HL-60/S4 treated with retinoic acid at 250 ng/mL for 4 days and 3 days (cell line): Measurements from ENCODE around the gene STK39.

Experiments
- in situ Hi-C: fragments of 300-500 bp; cut with MboI; formaldehyde crosslinking; loops from 2 replicates; pipeline ENCODE4 v1.7.0; 2022; ENCODE audit warnings: low sequenced_read_pairs

STK39 gene

DNA sequence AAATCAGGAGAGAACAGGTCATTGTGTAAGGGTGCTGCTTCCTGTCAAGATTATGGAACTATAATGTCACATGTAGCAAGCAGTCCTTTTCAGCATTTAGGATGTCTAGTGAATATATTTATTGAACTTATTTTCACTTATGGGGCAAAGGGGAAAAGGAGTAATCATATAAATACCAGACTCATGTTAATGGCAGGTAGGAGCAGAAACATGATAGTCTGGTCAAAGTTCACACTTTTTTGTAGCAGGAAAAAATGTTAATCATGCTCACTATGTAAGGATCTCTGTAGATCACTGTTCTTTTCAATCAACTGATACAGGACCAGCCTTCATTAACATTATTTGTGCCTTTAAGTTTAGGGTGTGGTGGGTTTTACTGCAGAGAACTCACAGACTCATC lies 219.0 kb downstream of the STK39 start:
- in situ Hi-C loops: no loop called here

DNA sequence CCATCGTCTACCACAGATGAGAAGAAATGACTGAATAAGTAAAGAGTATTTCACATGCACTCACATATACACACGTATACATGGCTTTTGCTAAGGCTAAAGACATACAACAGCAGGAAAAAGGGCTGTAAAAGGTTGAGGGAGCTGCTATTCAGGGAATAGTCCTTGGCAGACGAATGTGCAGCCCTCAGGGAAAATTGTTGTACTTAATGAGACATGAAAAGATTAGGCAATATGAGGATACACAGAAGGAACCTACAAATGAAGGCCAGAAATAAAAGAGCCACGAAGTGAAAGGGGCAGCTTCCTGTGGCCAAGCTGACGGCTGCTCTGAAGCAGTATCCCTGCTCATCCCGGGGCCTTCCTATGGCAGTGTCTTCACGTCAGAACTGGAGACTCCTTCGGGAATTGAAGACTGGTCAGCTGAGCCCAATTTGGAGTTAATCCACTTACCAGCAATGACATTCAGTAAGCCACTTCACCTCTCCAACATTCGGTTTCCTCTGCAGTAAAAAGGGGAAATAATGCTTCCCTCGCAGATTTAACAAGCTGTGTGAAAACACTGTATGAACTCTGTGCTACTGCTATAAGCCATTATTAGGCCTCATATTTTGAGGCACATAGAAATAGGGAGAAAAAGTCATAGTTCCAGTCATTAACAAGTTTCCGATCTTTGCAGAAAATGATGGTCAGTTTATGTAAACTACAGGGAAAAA lies 221.8 kb downstream of the STK39 start:
- in situ Hi-C loops: no loop called here

- in situ Hi-C loops: no loop called here
Observed at GRCh38 chr2:168024459-168024858, 222.9 kb downstream of the STK39 start.

DNA sequence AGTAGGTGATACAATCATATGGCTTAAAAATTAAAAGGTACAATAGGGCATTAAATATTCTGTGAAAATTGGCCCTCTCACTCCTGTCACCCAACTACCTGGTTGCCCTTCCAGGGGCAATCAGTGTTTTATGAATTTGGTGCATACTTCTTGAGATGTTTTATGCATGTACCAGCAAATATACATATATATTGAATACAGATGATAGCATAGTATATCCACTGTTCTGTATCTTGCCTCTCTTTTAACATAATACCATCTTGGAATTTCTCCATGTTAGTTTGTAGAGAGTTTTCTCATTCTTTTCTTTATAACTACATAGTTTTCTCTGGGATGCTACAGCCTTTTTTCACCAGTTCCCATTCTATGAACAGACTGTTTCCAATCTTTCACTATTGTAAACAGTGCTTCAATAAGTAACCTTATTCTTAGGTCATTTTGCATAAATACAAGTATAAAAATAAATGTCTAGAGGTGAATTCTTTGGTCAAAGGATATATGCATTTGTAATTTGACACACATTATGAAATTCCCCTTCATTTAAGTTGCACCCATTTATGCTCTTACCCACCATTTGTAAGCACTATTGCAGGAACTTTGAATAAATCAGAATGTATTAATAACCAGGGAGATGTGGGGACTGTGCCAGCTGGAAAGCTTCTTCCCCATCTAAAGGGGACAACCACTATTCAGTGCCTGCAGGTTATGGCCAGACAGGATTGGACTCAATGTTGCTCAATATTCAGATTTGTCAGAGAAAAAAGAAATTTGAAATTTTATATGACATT lies 225.4 kb downstream of the STK39 start:
- in situ Hi-C loops: no loop called here

DNA sequence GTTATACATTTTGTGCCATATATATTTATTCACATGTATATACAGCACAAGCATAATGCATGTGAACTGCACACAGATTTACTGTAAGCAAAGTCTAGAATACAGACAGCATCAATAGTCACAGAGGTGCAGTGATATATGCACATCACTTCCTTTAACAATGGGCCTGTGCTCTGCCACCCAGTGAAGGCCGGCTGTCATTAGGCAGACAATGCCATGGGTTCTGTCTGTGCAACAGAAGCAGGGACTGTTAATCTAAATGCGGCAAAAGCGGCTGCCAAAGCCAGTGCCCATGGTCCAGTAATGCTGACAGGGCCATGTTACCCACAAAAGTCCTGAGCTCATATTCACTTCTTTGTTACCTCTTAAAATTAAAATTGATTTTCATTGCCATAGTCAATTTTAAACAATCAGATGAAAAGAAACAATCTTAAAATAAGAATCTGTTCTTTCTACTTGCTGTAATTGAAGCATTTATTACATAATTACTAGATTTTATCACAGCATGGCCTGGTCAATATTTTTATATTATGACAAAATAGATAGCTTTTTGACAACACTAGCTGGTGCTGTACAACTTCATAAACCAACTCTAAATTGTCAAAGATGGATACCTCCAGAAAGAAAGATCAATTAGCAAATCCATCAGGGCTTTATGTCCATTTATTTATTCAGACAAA lies 232.0 kb downstream of the STK39 start:
- in situ Hi-C loops: no loop called here

GRCh38 chr2:168009900-168010299 lies 237.5 kb downstream of the STK39 start:
- in situ Hi-C loops: no loop called here

- in situ Hi-C loops: no loop called here
Observed at GRCh38 chr2:168008646-168009195, 238.7 kb downstream of the STK39 start.

DNA sequence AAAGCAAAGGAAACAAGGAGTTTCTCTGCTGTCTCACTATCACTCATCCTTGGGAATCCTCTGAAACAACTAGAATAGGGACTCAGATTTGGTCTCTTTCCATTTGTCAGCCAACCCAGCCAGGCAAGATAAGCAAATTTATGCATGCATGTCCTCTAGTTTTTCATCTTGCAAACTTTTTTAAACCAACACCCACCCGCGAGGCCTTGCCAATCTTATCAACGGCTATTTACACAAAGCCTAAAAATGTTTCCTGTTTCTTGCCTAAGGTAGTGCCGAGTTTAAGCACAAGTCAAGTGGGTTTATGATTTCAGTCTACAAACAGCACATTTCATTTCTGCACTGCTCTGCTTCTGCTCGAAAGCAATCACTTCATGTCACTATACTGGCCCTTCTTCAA lies 240.9 kb downstream of the STK39 start:
- in situ Hi-C loops: no loop called here

DNA sequence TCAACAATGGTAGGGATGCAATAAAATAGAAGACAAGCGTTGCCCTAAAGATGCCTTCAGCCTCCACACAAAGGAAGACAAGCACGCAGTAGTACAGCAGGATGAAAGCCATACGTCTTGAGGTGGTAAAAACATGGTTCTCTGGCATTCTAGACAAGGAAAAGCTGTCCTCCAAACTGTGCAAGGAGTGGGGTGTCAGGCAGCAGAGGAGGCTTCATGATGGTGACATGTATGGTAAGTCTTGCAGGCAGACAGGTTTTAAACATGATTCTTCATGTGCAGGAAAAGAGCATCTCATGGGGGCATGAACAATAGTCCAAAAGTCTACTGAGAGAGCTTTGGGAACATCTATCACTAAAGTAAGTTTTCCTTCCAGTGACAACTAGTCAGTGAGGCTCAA lies 241.8 kb downstream of the STK39 start:
- in situ Hi-C loops: no loop called here

DNA sequence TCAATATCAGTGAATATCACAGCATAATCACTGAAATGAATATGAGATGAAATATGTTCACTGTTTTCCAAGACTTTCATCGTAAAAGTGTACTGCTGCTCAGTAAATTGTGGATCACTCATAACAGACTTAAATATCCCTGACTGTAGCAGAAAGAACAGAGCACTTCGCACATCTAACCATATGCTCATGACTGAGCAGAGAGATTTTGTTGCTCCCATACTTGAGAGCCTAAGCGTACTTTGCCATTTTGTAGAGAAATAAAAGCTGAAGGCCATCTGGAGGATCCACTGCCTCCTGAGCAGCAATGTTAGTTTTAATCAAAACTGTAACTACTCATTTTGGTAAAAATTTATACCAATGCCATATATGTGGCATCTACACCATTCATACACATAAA lies 243.5 kb downstream of the STK39 start:
- in situ Hi-C loops: no loop called here

- in situ Hi-C loops: no loop called here
Observed at GRCh38 chr2:168002021-168002553, 245.3 kb downstream of the STK39 start.

DNA sequence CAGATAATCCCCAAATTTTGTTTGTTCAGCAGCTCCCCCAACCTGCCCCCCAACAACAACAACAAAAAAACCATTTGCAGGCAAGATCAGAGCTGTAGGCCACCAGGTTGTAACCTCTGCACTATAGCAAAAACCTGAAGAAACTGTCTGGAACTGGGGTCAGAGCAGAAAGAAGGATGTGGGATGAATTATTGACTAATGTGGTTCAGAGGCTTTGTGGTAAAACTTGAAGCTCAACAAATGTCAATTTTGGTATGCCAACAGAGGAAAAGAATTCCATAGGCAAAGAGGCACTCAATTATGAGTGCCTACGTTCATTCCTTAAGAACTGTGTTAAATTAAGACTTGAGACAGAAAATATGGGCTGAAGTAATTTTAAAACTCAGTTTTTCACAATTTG lies 255.1 kb downstream of the STK39 start:
- in situ Hi-C loops: no loop called here

DNA sequence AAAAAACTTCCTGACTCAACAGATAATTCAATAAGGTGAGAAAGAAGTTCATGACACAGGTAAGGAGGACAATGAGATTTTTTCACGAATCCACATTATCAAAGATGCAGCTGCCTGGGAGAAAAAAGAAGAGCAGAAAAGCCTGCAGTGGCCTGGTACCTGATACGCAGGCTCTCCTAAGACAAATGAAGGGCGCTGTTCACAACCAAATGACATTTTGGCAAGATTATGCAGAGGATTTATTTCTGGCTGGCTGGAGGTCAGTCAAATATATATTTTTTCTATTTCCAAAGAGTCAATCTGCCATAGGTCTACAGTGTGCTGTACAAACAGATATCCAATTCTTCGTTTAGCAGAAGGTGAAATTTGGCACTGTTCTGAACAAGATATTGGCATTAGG lies 257.3 kb downstream of the STK39 start:
- in situ Hi-C loops: no loop called here

DNA sequence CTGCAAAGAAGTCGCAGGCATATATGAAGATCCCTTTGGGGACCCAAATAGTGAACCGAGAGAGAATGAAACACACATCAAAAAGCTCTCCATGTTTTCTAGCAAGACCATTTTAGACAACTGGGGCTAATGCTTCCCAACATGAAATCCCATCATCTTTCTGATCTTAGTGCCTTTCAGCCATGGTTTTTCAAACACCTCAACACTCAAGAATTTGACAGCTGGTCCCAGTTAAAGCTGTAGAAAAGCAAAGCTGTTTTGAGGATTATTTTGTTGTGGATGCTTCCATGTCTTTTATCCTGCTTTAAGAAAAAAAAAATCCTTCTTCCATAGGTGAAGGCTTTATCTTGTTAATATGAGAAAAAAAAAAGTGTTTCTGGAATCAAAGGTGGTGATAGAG lies 259.1 kb downstream of the STK39 start:
- in situ Hi-C loops: no loop called here

DNA sequence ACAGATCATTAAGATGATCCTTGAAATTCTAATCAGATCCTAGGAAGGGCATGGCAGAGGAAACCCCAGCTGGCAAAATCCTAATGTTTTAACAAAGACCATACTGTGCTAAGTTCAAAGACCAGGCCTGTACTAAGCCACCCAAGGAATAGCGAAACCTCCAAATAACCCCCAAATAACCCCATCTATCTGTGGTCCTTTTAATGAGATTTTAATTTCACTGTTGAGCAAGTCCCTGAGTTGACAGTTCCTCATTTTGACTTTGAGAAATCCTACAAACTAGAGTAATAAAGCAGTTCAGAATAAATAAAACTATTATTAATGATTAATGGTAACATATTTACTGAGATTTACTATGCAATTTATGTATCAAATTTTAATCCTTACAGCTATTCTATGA lies 259.8 kb downstream of the STK39 start:
- in situ Hi-C loops: no loop called here

DNA sequence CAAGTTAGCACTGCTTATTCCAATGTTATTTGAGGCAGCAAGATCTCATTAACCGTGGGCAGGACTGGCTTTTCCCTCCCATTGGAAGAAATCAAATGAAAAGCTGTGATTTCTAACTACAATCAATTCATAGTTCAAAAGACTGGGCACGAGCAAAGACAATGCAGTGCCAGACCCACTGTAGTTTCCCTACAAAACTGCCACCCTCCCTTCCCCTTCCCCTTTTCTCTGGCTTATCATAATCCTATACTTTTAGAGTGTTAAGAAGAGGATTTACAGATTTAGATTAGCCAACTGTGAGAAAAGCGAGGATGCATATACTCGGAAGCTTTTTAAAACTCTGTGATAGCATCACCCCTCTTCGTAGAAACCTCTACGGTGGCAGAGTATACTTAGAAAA lies 260.4 kb downstream of the STK39 start:
- in situ Hi-C loops: no loop called here

- in situ Hi-C loops: no loop called here
Observed at GRCh38 chr2:167986223-167986622, 261.2 kb downstream of the STK39 start.

- in situ Hi-C loops: no loop called here
Observed at GRCh38 chr2:167981945-167982344, 265.4 kb downstream of the STK39 start.

DNA sequence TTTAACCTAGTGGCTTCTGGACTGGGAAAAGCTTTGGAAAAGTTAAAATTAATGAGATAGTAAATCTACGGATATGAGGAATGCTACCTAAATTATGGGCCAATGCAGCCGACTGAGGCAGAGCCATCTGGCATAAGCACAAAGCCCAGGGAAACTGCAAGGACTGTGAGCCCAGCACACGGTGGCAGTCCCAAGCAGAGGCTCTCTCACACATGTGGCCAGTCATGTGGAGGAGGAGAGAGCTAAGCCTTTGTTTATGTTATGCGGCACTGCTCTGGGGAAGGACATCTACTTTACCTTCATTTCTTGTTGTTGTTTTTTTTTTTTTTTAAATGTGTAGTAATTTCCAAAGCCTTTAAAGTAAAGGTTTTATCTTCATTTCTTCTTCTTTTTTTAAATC lies 267.0 kb downstream of the STK39 start:
- in situ Hi-C loops: no loop called here

DNA sequence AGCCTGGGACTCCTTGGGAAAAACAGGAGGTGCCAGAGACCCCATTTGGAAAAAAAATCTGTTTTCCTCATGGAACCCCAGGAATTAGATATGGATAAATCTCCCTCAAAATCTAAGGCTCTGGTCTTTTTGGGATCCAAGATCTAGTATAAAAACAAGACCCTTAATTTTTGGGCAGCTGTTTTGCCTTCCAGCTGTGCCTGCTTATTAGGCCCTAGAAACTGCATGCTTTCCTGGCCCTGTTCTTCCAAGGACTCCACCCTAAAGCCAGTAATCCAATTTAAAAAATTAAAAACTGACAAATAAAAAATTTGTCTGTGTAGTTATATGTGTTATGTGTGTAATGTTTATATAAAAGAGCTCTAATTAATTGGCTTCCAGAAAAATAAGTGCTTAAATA lies 274.6 kb downstream of the STK39 start:
- in situ Hi-C loops: no loop called here

DNA sequence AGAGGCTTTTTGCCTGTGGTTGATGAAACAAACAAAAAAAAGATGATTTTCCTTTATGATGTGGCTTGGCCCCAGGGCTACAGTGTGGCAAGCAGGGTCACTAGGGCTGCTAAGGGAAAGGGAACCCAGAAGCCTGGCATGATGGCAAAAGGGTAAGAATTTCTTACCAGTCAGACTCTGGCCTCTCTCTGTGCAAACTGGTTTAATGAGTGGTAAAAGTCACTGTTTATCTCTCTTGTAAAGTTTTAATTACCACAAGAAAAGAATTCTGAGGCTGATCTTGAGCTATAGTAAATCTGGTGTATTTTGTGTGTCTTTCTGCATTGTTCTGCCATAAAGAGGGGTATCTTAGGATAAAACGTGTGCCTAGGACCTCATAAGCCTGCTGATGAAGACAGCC lies 275.4 kb downstream of the STK39 start:
- in situ Hi-C loops: no loop called here
